GM21360 (cell line): ENCODE data around the gene CFAP299.
"Not testable (repeated sequence)": the region's sequence is repeated elsewhere in the genome, so short reads cannot be mapped to it uniquely, and the experiment has no call there.

ENCODE experiments used
- ATAC-seq: cut with Tn5 transposase; IDR thresholded peaks from one replicate; pipeline ENCODE4 v1.9.1; 2021; ENCODE audit warnings: mild to moderate bottlenecking, moderate library complexity; ENCODE audit not compliant: unreplicated experiment

The CFAP299 gene

GRCh38 chr4:80586716-80587115, 251.2 kb downstream of the CFAP299 start:
- ATAC-seq: no peak

- no peak for ATAC-seq
These were observed 252.4 kb downstream of the CFAP299 start for GRCh38 chr4:80587871-80588385.

GRCh38 chr4:80592950-80593349, 257.4 kb downstream of the CFAP299 start:
- ATAC-seq: peak; percentile 57

GRCh38 chr4:80594701-80595100, 259.2 kb downstream of the CFAP299 start:
- no peak for ATAC-seq

GRCh38 chr4:80608281-80608980, 272.9 kb downstream of the CFAP299 start:
- ATAC-seq: no peak

- ATAC-seq: no peak
These were observed 274.7 kb downstream of the CFAP299 start for GRCh38 chr4:80610199-80610598.

- peak; percentile 92 for ATAC-seq
These were observed 275.5 kb downstream of the CFAP299 start for GRCh38 chr4:80610845-80611677.

- ATAC-seq: no peak
These were observed 276.1 kb downstream of the CFAP299 start for GRCh38 chr4:80611678-80611979.

- ATAC-seq: no peak
These were observed 277.9 kb downstream of the CFAP299 start for GRCh38 chr4:80613470-80613869.

- ATAC-seq: no peak
These were observed 278.8 kb downstream of the CFAP299 start for GRCh38 chr4:80614319-80614718.

- no peak for ATAC-seq
These were observed 279.6 kb downstream of the CFAP299 start for GRCh38 chr4:80615099-80615498.

GRCh38 chr4:80619070-80619674, 283.6 kb downstream of the CFAP299 start:
- no peak for ATAC-seq

- no peak for ATAC-seq
These were observed 296.3 kb downstream of the CFAP299 start for GRCh38 chr4:80631861-80632260.

GRCh38 chr4:80637190-80637589, 301.7 kb downstream of the CFAP299 start:
- no peak for ATAC-seq

- ATAC-seq: no peak
These were observed 310.5 kb downstream of the CFAP299 start for GRCh38 chr4:80646061-80646460.

- no peak for ATAC-seq
These were observed 320.1 kb downstream of the CFAP299 start for GRCh38 chr4:80655662-80656061.

- ATAC-seq: not testable (repeated sequence)
These were observed 334.6 kb downstream of the CFAP299 start for GRCh38 chr4:80670118-80670517.

GRCh38 chr4:80678413-80678812, 342.9 kb downstream of the CFAP299 start:
- no peak for ATAC-seq

- ATAC-seq: no peak
These were observed 345.4 kb downstream of the CFAP299 start for GRCh38 chr4:80680934-80681333.

GRCh38 chr4:80685214-80685613, 349.7 kb downstream of the CFAP299 start:
- no peak for ATAC-seq

- not testable (repeated sequence) for ATAC-seq
These were observed 352.2 kb downstream of the CFAP299 start for GRCh38 chr4:80687736-80688135.

GRCh38 chr4:80694171-80694570, 358.6 kb downstream of the CFAP299 start:
- no peak for ATAC-seq
